Breast epithelium (tissue), 4 donors: ENCODE data around the gene GRHL1. TPM values are rescaled to one million over a fixed set of nuclear protein-coding genes. Genes with fewer than 3 reads are reported as not detected.
A peak's percentile ranks its signal among the peaks of the same experiment; 100 is the strongest.

Experiments used
- DNase-seq, 2 donors: peaks; one replicate each; pipeline ENCODE4 v3.0.0-alpha.2; 2019; ENCODE audit warnings: low spot score in 2 of 2
- H3K27ac ChIP-seq, 2 donors: fragments of 200-600 bp; sonication (generic) in 1 of 2; one replicate each; pipeline ENCODE4 v1.5.1; 2016 to 2019; ENCODE audit warnings: mild to moderate bottlenecking in 1 of 2
- H3K27me3 ChIP-seq, 2 donors: fragments of 200-600 bp; sonication (generic) in 1 of 2; one replicate each; pipeline versions ENCODE4 v1.5.1 to v1.6.0; 2017 to 2019; ENCODE audit warnings: control low read depth in 1 of 2, mild to moderate bottlenecking in 1 of 2
- H3K36me3 ChIP-seq: fragments of 200-600 bp; one replicate; pipeline ENCODE4 v1.5.1; 2019
- H3K4me1 ChIP-seq, 2 donors: fragments of 200-600 bp; sonication (generic); one replicate each; pipeline ENCODE4 v1.5.1; 2016 to 2019; ENCODE audit warnings: control low read depth in 1 of 2
- H3K4me3 ChIP-seq, 3 donors: fragments of 200-600 bp; sonication (generic); 1 replicate in 2 of 3; 2 replicates in 1 of 3; pipeline ENCODE4 v1.5.1; 2016 to 2019; ENCODE audit warnings: mild to moderate bottlenecking in 3 of 3, moderate library complexity in 2 of 3
- H3K9me3 ChIP-seq, 2 donors: fragments of 200-600 bp; sonication (generic) in 1 of 2; one replicate each; pipeline ENCODE4 v1.5.1; 2016 to 2019; ENCODE audit warnings: control low read depth in 1 of 2
- POLR2A ChIP-seq: fragments of 450-650 bp; IDR thresholded peaks from one replicate; pipeline ENCODE4 v1.6.1; 2016; ENCODE audit warnings: antibody characterized with exemption, mild to moderate bottlenecking, moderate library complexity
- POLR2AphosphoS5 ChIP-seq, 3 donors: sonication (generic); formaldehyde crosslinking; IDR thresholded peaks; one replicate each; pipeline ENCODE4 v1.6.1; 2017; ENCODE audit warnings: antibody characterized with exemption in 3 of 3
- intact Hi-C: fragments of 100-400 bp; cut with DNase I; formaldehyde crosslinking; loops from one replicate; pipeline ENCODE4 v1.15.1; 2023; ENCODE audit warnings: low total_unique reads
- total RNA-seq, 3 donors: library from RNA; depleted of rRNA; stranded (reverse); fragments of >200 nt; gene quantifications; one replicate each; pipeline ENCODE4 v1.1.0, GENCODE V29; 2016
- TF ChIP-seq, protein P1 (sequence below), 3 donors: fragments of 450-650 bp; IDR thresholded peaks; one replicate each; pipeline ENCODE4 v1.5.1; 2016 to 2017; ENCODE audit warnings: antibody characterized with exemption in 3 of 3, mild to moderate bottlenecking in 3 of 3, moderate library complexity in 3 of 3

Gene GRHL1
- total RNA-seq, 3 donors from 2014 or later = 2.1 to 86.3 (median 40.0) TPM

- Histone ChIP-seq H3K9me3 (no peaks in the 10 kb centered on the region), H3K27ac (no peak overlapping the region), H3K36me3 (no peaks in the 10 kb centered on the region), H3K4me3 (no peak overlapping the region), H3K27me3 (no peaks in the 10 kb centered on the region), H3K4me1 (no peaks in the 10 kb centered on the region)
- DNase-seq = no peak
- intact Hi-C loops = no loop called here
- TF ChIP-seq, protein P1, sequence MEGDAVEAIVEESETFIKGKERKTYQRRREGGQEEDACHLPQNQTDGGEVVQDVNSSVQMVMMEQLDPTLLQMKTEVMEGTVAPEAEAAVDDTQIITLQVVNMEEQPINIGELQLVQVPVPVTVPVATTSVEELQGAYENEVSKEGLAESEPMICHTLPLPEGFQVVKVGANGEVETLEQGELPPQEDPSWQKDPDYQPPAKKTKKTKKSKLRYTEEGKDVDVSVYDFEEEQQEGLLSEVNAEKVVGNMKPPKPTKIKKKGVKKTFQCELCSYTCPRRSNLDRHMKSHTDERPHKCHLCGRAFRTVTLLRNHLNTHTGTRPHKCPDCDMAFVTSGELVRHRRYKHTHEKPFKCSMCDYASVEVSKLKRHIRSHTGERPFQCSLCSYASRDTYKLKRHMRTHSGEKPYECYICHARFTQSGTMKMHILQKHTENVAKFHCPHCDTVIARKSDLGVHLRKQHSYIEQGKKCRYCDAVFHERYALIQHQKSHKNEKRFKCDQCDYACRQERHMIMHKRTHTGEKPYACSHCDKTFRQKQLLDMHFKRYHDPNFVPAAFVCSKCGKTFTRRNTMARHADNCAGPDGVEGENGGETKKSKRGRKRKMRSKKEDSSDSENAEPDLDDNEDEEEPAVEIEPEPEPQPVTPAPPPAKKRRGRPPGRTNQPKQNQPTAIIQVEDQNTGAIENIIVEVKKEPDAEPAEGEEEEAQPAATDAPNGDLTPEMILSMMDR (IDR thresholded peaks at IDR 0.05) = no peak
- TF ChIP-seq POLR2AphosphoS5 (IDR thresholded peaks at IDR 0.05) (no peak), POLR2A (no peak)
Observed at GRCh38 chr2:10002109-10002508, 50.6 kb downstream of the GRHL1 start.

GRCh38 chr2:10002681-10003080 is 51.2 kb downstream of the GRHL1 start:
- H3K4me1 ChIP-seq = no peaks in the 10 kb centered on the region
- no peaks in the 10 kb centered on the region for H3K27me3 ChIP-seq
- H3K9me3 ChIP-seq = no peaks in the 10 kb centered on the region
- no peak for TF ChIP-seq POLR2A
- TF ChIP-seq, protein P1 (IDR thresholded peaks at IDR 0.05) = no peak
- TF ChIP-seq POLR2AphosphoS5 (IDR thresholded peaks at IDR 0.05) = no peak
- no peak overlapping the region for H3K4me3 ChIP-seq
- DNase-seq = no peak
- peak overlapping the region in 1 of 2 donors; percentile 70 for H3K27ac ChIP-seq
- no peaks in the 10 kb centered on the region for H3K36me3 ChIP-seq
- intact Hi-C loops = no loop called here

DNA sequence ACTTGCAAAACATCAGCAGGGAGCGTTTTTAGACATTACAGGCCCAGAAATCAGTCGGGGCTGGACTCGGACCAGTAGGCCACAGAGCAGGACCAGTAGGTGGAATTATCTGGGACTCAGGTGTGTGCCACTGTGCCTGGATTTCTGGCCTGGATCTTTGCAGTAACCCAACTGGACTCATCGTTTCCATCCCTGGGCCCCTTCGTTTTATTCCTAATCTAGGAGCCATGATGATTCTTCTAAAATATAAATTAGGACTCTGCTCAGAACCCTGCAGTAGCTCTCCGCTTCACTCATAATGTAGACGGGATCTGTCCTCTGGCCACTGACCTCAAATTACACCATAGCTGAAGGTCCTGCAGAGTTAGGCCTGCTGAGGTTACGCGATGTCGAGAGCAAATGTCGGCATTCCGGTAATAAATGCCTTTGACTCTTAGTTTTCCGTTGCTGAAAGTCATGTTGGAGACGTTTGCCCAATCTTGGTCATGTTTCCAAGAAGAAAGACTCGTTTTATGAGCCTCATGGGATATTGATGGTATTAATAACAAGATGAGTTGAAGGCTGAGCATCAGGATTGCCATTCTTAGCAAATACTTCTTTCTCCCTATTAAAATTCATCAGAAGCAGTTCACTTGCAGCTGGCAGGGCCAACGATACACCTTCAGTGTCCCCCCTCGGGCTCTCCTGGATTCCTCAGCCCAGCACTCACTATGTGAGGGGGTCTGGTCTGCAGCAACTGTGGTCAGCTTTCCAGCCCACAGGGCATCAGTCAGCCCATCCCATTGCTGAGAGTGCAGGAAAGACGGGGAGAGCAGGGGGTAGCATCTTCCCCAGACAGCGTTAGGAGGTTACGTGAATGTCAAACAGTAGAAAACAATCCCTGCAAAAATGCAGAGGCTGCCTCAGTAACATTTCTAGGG is 52.0 kb downstream of the GRHL1 start:
- intact Hi-C loops = no loop called here
- peak overlapping the region in 1 of 2 donors; percentile 70 for H3K27ac ChIP-seq
- DNase-seq = no peak

GRCh38 chr2:10004401-10004800 is 52.9 kb downstream of the GRHL1 start:
- H3K36me3 ChIP-seq = no peaks in the 10 kb centered on the region
- intact Hi-C loops = no loop called here
- peak overlapping the region in 1 of 2 donors; percentile 46 for H3K27ac ChIP-seq
- no peaks in the 10 kb centered on the region for H3K27me3 ChIP-seq
- H3K9me3 ChIP-seq = no peaks in the 10 kb centered on the region
- TF ChIP-seq, protein P1 (IDR thresholded peaks at IDR 0.05) = no peak
- TF ChIP-seq POLR2AphosphoS5 (IDR thresholded peaks at IDR 0.05) = no peak
- TF ChIP-seq POLR2A = no peak
- DNase-seq = no peak
- H3K4me3 ChIP-seq = no peak overlapping the region
- peaks cover 4% of the 10 kb centered on the region in 2 donors for H3K4me1 ChIP-seq

More for the DNA sequence above, 52.0 kb downstream of the GRHL1 start:
- H3K4me3 ChIP-seq = no peak overlapping the region
- H3K9me3 ChIP-seq = no peaks in the 10 kb centered on the region
- peak in 2 of 3 donors; percentile 33 to 68 for TF ChIP-seq POLR2AphosphoS5 (IDR thresholded peaks at IDR 0.05)
- TF ChIP-seq, protein P1 (IDR thresholded peaks at IDR 0.05) = no peak
- no peaks in the 10 kb centered on the region for H3K36me3 ChIP-seq
- H3K27me3 ChIP-seq = no peaks in the 10 kb centered on the region
- H3K4me1 ChIP-seq = no peaks in the 10 kb centered on the region

GRCh38 chr2:10004836-10005235 is 53.3 kb downstream of the GRHL1 start:
- H3K27me3 ChIP-seq = no peaks in the 10 kb centered on the region
- intact Hi-C loops = no loop called here
- no peak for DNase-seq
- H3K36me3 ChIP-seq = no peaks in the 10 kb centered on the region
- H3K27ac ChIP-seq = peak overlapping the region in 1 of 2 donors; percentile 46
- TF ChIP-seq, protein P1 (IDR thresholded peaks at IDR 0.05) = no peak
- TF ChIP-seq POLR2A (no peak), POLR2AphosphoS5 (IDR thresholded peaks at IDR 0.05) (no peak)
- no peaks in the 10 kb centered on the region for H3K9me3 ChIP-seq
- no peak overlapping the region for H3K4me3 ChIP-seq
- H3K4me1 ChIP-seq = peaks cover 8% of the 10 kb centered on the region in 2 donors
